ENCODE results near the gene CENPV.
"Not testable (repeated sequence)": the region's sequence is repeated elsewhere in the genome, so short reads cannot be mapped to it uniquely, and the experiment has no call there.

The CENPV gene

DNA sequence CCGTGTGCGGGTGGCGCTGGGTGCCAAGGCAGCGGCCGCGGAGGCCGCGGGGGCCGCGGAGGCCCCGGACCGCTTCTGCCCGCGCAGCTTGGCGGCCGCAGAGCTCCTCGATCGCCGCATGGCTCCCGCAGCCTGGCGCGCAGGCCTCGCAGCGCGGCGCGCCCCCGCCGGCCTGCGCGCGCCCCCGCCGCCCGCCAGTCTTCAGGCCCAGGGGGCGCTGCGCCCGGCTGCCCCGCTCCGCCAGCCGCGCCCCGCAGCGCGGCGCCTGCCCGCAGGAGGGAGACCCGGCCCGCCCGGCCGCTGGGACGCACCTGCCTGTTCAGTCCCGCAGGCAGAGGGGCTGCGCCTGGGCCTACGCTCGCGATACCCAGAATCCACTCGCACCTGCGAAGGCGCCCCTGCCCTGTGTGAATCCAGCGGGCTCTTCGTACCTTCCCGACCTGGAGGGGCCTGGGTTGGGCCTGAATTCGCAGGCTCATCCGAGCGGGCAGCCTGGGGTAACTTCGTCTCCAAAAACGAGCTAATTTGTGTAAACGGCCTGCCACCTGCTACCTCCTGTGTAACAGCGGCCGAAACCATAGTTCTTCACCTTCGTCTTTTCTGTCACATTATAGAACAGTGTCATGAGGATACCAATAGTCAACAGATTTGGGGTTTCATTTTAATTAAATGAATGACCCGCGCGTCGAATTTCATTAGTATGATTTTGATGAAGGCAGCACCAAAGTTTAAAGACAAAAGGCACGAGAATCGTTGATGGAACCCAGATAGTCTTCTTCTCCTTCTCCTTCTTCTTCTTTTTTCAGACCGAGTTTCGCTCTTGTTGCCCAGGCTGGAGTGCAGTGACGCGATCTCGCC is at the start of gene CENPV:
Gene CENPV (minus strand): TSS at position 153 of the 858 bp plus-strand sequence. CDS start 33 bp downstream, at position 120.
- DNase-seq, result peak; percentile 68

- no peak for DNase-seq
Observed at GRCh38 chr17:16398270-16399267, 45.3 kb upstream of the CENPV start.

DNA sequence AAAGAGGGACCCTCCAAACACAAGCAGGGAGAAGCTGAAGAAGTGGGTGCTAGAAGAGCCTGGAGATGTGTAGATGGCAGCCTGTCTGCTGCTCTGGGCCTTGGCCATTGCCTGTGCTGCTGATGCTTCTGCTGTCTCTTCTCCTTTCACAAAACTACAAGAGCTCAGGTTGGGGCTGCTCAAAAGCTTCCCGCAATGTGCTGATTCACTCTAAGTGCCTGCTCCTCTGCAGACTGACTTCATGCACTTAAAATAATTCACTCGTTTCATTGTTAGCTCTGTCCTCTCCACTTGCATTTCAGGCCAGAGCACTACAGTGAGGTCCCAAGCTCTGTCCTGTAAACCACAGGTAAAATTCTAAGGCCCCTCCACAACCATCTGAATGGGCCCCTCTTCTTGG is 43.4 kb upstream of the CENPV start:
- DNase-seq, result not testable (repeated sequence)

GRCh38 chr17:16395887-16396286 is 42.6 kb upstream of the CENPV start:
- not testable (repeated sequence) for DNase-seq

DNA sequence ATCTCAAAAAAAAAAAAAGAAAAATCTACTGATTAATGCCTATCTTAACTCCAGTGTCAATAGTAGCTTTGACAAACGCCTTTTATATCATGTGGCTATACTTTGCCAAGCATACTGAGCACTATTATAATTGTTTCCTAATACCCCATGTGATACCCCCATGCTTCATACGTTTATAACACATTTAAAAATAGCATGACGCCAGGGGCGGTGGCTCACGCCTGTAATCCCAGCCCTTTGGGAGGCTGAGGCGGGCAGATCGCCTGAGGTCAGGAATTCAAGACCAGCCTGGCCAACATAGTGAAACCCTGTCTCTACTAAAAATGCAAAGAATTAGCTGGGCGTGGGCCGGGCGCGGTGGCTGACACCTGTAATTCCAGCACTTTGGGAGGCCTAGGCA is 39.2 kb upstream of the CENPV start:
- DNase-seq, result not testable (repeated sequence)

DNA sequence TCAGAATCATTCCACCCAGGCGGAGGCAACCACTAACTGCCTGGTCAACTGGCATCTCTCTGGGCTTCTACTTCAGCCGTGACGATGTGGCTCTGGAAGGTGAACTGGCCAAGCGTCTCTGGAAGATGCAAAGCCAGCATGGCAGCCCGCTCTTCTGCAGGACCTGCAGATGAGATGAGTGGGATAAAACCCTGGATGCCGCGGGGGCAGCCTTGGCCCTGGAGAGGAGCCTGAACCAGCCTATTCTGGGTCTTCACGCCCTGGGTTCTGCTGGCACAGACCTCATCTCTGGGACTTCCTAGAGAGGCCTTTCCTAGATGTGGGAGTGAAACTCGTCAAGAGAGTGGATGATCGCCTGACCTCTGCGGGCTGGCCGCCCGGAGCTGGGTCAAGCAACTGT is 38.2 kb upstream of the CENPV start:
- DNase-seq, result no peak

- DNase-seq, result not testable (repeated sequence)
Observed at GRCh38 chr17:16386126-16386507, 32.8 kb upstream of the CENPV start.

DNA sequence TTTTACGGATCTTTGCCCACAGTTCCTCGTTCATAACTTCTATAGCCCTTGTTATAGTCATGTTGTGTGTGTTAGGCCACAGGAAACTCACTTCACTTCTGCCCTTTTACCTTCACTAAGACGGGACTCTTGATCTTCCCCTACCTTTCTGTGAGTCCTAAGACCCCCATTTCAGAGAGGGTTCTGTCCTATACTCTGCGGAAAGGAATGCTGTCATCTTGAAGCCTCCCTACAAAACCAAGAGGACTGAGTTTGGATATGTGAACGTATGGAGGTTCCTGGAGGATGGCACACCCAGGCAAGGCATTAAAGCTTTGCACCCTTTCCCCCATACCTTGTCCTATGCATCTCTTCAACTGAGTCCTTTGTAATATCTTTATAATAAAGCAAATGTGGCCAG is 31.3 kb upstream of the CENPV start:
- DNase-seq, result no peak

DNA sequence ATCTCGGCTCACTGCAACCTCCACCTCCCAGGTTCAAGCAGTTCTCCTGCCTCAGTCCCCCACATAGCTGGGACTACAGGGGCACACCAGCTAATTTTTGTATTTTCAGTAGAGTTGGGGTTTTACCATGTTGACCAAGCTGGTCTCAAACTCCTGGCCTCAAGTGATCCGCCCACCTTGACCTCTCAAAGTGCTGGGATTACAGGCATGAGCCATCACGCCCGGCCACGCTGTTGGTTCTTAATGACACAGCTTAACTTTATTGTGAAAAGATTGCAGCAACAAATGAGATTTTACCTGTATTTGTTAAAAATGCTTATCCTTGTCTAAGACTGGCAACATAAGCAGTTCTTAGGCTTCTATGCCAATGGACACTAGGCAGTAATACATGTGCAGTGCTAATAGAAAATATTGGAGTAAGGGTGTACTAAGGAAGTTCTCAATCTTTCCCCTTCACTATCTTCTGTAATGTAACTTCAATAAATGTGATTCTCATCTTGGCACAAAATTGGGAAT is 30.6 kb upstream of the CENPV start:
- no peak for DNase-seq

DNA sequence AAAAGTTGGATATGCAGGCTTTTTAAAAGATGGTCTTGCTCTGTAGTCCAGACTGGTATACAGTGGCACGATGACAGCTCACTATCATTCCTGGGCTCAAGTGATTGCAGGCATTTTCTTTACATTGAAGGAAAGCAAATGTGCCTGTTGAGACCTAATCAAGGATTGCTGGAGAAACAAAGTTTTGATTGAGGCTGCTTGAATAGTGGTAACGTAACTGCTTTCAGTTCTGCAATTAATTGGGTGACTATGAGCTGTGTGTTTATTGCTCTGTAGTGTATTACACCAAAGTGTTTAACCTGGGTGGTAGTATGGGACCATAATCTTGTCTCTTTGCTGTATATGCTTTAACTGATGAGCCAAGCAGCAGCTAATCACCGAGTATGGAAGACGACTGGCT is 29.9 kb upstream of the CENPV start:
- DNase-seq, result no peak

DNA sequence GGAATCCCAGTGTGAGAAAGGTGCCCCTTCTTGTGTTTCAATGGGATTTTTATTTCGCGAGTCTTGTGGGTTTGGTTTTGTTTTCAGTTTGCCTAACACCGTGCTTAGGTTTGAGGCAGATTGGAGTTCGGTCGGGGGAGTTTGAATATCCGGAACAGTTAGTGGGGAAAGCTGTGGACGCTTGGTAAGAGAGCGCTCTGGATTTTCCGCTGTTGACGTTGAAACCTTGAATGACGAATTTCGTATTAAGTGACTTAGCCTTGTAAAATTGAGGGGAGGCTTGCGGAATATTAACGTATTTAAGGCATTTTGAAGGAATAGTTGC is 28.2 kb upstream of the CENPV start:
- no peak for DNase-seq

DNA sequence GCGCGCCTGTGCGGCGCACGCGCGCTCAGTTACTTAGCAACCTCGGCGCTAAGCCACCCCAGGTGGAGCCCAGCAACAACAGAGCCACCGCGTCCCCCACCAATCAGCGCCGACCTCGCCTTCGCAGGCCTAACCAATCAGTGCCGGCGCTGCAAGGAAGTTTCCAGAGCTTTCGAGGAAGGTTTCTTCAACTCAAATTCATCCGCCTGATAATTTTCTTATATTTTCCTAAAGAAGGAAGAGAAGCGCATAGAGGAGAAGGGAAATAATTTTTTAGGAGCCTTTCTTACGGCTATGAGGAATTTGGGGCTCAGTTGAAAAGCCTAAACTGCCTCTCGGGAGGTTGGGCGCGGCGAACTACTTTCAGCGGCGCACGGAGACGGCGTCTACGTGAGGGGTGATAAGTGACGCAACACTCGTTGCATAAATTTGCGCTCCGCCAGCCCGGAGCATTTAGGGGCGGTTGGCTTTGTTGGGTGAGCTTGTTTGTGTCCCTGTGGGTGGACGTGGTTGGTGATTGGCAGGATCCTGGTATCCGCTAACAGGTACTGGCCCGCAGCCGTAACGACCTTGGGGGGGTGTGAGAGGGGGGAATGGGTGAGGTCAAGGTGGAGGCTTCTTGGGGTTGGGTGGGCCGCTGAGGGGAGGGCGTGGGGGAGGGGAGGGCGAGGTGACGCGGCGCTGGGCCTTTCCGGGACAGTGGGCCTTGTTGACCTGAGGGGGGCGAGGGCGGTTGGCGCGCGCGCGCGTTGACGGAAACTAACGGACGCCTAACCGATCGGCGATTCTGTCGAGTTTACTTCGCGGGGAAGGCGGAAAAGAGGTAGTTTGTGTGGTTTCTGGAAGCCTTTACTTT is 27.6 kb upstream of the CENPV start, which contains the start of gene UBB:
Gene UBB (plus strand): TSS at position 452 of the 856 bp plus-strand sequence. CDS start 817 bp downstream, outside the sequence.
- DNase-seq, result peak; percentile 89

- no peak for DNase-seq
Observed at GRCh38 chr17:16379654-16380053, 26.4 kb upstream of the CENPV start.

DNA sequence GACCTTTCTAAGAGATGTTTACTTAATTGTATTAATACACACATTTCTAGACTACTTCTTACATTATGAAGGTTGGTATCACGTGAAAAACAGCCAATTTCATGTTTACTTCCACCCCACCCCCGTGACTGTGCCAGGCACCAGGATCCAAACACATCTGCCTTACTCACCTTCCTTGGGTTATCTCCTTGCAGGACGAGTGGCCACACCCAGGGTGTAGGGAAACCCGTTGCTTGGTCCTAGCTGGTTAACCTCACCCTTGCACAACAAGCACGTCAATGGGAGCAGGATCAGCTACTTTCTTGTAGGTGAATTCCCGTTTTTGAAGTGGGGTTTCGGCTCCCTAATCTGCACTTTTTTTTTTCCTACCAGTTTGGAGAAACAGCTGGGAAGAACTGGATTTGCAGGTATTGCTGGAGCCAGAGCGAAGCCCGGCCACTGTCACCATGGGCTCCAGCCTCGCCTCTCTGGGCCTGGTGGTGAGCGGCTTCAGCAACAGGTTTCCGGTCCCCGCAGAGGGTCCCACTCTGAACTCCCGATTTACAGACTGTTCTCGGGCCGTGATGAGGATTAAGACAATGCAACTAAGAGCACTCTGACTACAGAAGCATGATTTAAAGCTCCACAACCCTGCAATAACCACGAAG is 25.5 kb upstream of the CENPV start:
- no peak for DNase-seq

- no peak for DNase-seq
Observed at GRCh38 chr17:16377941-16378341, 24.7 kb upstream of the CENPV start.

- no peak for DNase-seq
Observed at GRCh38 chr17:16374146-16374938, 21.1 kb upstream of the CENPV start.

DNA sequence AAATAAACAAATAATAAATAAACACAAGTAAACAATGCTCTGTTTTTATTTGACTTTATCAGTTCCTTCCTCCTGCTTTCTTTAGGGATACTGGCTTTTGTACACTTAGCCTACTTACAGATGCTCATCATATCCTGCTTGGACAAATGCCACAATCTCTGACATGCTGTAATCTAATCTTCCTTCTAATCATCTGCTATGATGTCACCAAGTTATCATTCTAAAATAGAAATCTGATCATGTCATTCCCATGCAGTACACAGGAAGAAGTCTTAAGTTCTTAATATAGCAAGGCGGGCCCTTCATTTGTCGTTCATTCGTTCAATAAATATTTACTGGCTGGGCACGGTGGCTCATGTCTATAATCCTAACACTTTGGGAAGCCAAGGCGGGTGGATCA is 18.5 kb upstream of the CENPV start:
- no peak for DNase-seq

GRCh38 chr17:16364625-16365024 is 11.4 kb upstream of the CENPV start:
- DNase-seq, result no peak

- peak; percentile 71 for DNase-seq
Observed at GRCh38 chr17:16363749-16364536, 10.7 kb upstream of the CENPV start.

DNA sequence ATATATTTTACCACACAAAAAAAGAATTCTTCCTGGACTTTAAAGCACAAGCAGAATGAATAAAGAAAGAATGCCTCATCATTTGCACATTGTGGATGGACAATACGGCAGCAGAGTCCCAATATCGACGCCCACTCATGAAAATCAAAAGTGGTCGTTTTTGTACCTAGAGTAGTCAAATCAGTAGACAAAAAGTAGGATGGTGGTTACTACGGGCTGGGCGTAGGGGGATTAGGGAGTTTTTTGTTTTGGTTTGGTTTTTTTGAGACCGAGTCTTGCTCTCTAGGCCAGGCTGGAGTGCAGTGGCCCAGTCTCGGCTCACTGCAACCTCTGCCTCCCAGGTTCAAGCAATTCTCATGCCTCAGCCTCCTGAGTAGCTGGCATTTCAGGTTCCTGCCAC is 8.6 kb upstream of the CENPV start:
- no peak for DNase-seq

All from stimulated activated CD4-positive, alpha-beta T cell treated with anti-CD3 and anti-CD28 coated beads, Interleukin-12 subunit alpha, Interleukin-12 subunit beta, amount 100 ng/mL, for 4 hours (primary cell).